Endodermal cell (in vitro differentiated cells): ENCODE measurements around the gene ADGRB3. TPM values are rescaled to one million over a fixed set of nuclear protein-coding genes. Genes with fewer than 3 reads are reported as not detected.

Source experiments
- DNase-seq: peaks from one replicate; pipeline ENCODE4 v3.0.0-alpha.2; 2017
- H3K27ac ChIP-seq: 2 replicates; pipeline ENCODE4 v1.5.1; 2013; ENCODE audit warnings: mild to moderate bottlenecking, low read depth, low read length, moderate library complexity
- H3K27me3 ChIP-seq: 2 replicates; pipeline ENCODE4 v1.6.1; 2013; ENCODE audit warnings: mild to moderate bottlenecking, low read length, moderate library complexity; ENCODE audit not compliant: insufficient read depth, control insufficient read depth, poor library complexity, severe bottlenecking
- H3K36me3 ChIP-seq: 2 replicates; pipeline ENCODE4 v1.7.0; 2013; ENCODE audit warnings: mild to moderate bottlenecking, low read length, moderate library complexity; ENCODE audit not compliant: control insufficient read depth, insufficient read depth
- H3K4me1 ChIP-seq: one replicate; pipeline ENCODE4 v1.7.0; 2013; ENCODE audit warnings: low read length; ENCODE audit not compliant: control insufficient read depth, insufficient read depth
- H3K4me3 ChIP-seq: 2 replicates; pipeline ENCODE4 v1.5.1; 2013; ENCODE audit warnings: mild to moderate bottlenecking, low read length, moderate library complexity
- H3K9ac ChIP-seq: 2 replicates; pipeline ENCODE4 v1.6.1; 2013; ENCODE audit warnings: mild to moderate bottlenecking, low read length, moderate library complexity; ENCODE audit not compliant: poor library complexity, severe bottlenecking; ENCODE audit errors: extremely low read depth
- H3K9me3 ChIP-seq: 2 replicates; pipeline ENCODE4 v1.6.1; 2013; ENCODE audit warnings: mild to moderate bottlenecking, low read length, moderate library complexity; ENCODE audit not compliant: control insufficient read depth
- H3K27ac Mint-ChIP-seq: 2 replicates; pipeline ENCODE4 v1.8.0; 2020; ENCODE audit warnings: mixed read lengths
- H3K27me3 Mint-ChIP-seq: 2 replicates; pipeline ENCODE4 v1.8.0; 2021; ENCODE audit warnings: mild to moderate bottlenecking, mixed read lengths; ENCODE audit not compliant: insufficient read depth
- H3K36me3 Mint-ChIP-seq: 2 replicates; pipeline ENCODE4 v1.8.0; 2020; ENCODE audit warnings: low read depth, mixed read lengths
- H3K4me1 Mint-ChIP-seq: 2 replicates; pipeline ENCODE4 v1.8.0; 2020; ENCODE audit warnings: mixed read lengths
- H3K4me3 Mint-ChIP-seq: 2 replicates; pipeline ENCODE4 v1.8.0; 2020; ENCODE audit warnings: mild to moderate bottlenecking, moderate library complexity, mixed read lengths
- H3K9me3 Mint-ChIP-seq: 2 replicates; pipeline ENCODE4 v1.8.0; 2020; ENCODE audit warnings: mild to moderate bottlenecking, mixed read lengths
- WGBS, 2 experiments: methylation state at CpG; one replicate each; pipeline versions ENCODE4 v1.1.5 to v1.1.7; 2013; ENCODE audit warnings: missing lambda C conversion rate in 2 of 2, mixed read lengths in 1 of 2; ENCODE audit not compliant: insufficient coverage in 1 of 2, insufficient read length in 1 of 2; 5-methylcytosine and 5-hydroxymethylcytosine counted together
- total RNA-seq, 2 donors: library from RNA; stranded (reverse); fragmentation: NEBNext Ultra II Directional in 1 of 2; extraction: Animal tissue kit (Norgen Biotek cat#: 25700) in 1 of 2; gene quantifications; 2 replicates in 1 of 2; 3 replicates in 1 of 2; pipeline ENCODE4 v1.2.1, GENCODE V29; 2021
- TF ChIP-seq, protein P1 (sequence below): fragments of 200-600 bp; sonication (generic); conservative IDR thresholded peaks from 2 replicates; pipeline ENCODE4 v1.5.0; 2021; ENCODE audit warnings: antibody characterized with exemption, mild to moderate bottlenecking

Gene ADGRB3
- total RNA-seq, 2 donors from 2014 or later = 0.33 to 1.3 TPM

DNA sequence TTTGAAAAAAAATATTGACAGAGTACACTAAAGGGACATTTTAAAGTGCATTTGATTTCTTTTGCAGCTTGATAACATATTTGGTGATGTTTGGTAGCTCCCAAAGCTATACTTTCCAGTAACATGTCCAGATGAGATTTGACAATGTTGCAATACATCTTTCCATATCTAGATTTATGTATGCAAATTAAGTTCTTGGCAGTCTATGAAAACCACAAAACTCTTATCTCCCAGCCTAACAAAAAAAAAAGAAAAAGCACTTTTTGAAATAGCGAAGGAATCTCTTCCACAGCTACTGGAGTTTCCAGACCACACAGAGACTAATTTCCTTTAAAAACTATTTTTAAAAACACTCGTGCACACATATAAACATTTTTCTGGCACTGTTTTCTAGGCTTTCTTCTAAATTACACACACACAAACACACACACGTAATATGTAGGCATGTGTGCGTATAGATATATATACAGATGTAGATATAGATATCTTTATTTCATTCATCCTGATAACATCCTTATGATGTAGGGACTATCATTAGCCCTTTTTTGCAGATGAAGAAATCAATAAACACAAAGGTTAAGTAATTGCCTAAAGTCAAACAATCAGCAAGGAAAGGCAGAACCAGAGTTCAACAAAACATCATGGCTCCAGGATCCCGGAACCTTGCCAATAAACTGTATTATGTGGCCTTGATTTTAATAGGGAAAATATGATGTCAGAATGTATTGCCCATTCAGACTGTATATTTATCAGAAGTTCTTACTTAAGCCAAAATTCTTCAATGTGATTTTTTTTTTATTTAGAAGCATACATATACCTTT, 93.3 kb downstream of the ADGRB3 start:
- Histone ChIP-seq H3K27me3 (no peaks in the 10 kb centered on the region), H3K36me3 (no peaks in the 10 kb centered on the region), H3K4me3 (no peak overlapping the region), H3K27ac (no peak overlapping the region), H3K9ac (no peak overlapping the region), H3K4me1 (no peaks in the 10 kb centered on the region), H3K9me3 (no peaks in the 10 kb centered on the region)
- Mint-ChIP-seq H3K9me3 (no peaks in the 10 kb centered on the region), H3K4me1 (no peaks in the 10 kb centered on the region), H3K4me3 (no peak overlapping the region), H3K27ac (no peak overlapping the region), H3K27me3 (no peaks in the 10 kb centered on the region), H3K36me3 (no peaks in the 10 kb centered on the region)
- 81% methylated on average over 3 of the region's 5 CpGs; no CpG with 5 or more reads in 1 of the 2 experiments for WGBS, 2 experiments
- no peak for DNase-seq
- TF ChIP-seq, protein P1, sequence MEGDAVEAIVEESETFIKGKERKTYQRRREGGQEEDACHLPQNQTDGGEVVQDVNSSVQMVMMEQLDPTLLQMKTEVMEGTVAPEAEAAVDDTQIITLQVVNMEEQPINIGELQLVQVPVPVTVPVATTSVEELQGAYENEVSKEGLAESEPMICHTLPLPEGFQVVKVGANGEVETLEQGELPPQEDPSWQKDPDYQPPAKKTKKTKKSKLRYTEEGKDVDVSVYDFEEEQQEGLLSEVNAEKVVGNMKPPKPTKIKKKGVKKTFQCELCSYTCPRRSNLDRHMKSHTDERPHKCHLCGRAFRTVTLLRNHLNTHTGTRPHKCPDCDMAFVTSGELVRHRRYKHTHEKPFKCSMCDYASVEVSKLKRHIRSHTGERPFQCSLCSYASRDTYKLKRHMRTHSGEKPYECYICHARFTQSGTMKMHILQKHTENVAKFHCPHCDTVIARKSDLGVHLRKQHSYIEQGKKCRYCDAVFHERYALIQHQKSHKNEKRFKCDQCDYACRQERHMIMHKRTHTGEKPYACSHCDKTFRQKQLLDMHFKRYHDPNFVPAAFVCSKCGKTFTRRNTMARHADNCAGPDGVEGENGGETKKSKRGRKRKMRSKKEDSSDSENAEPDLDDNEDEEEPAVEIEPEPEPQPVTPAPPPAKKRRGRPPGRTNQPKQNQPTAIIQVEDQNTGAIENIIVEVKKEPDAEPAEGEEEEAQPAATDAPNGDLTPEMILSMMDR = no peak

DNA sequence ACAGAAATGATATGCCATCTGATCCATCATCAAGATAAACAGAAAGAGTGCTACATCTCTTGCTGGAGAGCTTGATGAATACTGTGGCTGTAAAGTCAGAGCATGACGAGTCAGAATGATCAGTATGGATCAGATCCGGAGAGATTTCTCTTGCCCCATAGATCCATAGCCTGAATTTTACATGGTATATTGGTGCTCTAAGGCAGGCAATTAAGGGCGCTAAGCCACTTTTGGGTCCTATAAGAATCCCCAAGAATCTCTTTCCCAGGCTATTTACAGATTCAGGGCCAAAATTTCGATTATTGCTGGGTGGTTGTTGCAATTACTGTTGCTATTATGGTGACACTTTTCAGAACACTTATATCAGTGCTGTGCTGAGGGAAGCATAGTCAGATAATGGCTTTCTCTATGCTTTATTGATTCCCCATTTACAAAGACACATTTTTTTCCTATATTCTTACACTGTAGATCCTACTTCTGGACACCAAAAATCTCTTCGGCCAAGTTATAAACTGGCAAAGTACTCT, 94.4 kb downstream of the ADGRB3 start:
- no peak overlapping the region for H3K4me3 ChIP-seq
- WGBS, 2 experiments = 81% methylated on average over 5 of the region's 5 CpGs
- no peaks in the 10 kb centered on the region for H3K27me3 ChIP-seq
- Mint-ChIP-seq H3K4me1 (no peaks in the 10 kb centered on the region), H3K9me3 (no peaks in the 10 kb centered on the region), H3K4me3 (no peak overlapping the region), H3K27ac (no peak overlapping the region), H3K27me3 (no peaks in the 10 kb centered on the region), H3K36me3 (no peaks in the 10 kb centered on the region)
- H3K9ac ChIP-seq = no peak overlapping the region
- no peak overlapping the region for H3K27ac ChIP-seq
- H3K4me1 ChIP-seq = no peaks in the 10 kb centered on the region
- TF ChIP-seq, protein P1 = no peak
- H3K9me3 ChIP-seq = no peaks in the 10 kb centered on the region
- DNase-seq = no peak
- H3K36me3 ChIP-seq = no peaks in the 10 kb centered on the region

DNA sequence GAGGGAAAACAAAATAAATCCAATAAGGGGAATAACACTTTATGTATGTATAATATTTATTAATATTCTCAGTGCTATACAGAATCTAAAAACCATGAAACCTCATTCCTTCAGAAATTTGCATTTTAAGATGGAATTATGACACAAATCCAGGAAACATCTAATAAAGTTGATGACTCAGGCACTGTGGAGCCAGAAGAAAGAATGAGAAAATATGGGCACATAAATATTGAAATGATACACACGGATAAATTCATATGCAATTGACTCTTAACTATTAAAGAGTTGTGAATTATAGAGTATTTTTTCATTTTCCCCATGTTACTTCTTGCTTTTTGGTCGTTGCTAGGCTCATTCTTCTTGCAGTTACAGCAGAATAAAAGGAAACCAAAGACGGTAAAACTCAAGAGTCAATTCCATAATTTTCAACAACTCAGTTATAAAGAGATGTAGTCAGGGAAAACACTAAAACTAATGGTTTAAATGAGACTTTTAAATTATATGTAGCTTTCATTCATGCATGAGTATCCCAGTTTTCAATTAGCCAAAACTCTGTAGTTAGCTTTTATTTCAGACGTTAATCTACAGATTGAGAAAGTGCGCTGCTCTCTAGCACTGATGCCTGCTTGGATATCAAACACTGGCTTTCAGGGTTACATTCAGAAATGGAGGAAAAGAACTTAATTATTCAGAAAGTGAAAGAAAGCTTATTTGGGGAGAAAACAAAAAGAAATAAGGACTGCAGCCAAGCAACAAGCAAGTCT, 95.4 kb downstream of the ADGRB3 start:
- no peak for DNase-seq
- TF ChIP-seq, protein P1 = no peak
- Mint-ChIP-seq H3K27ac (no peak overlapping the region), H3K4me1 (no peaks in the 10 kb centered on the region), H3K4me3 (no peak overlapping the region), H3K9me3 (no peaks in the 10 kb centered on the region), H3K27me3 (no peaks in the 10 kb centered on the region), H3K36me3 (no peaks in the 10 kb centered on the region)
- H3K9ac ChIP-seq = no peak overlapping the region
- H3K27ac ChIP-seq = no peak overlapping the region
- H3K27me3 ChIP-seq = no peaks in the 10 kb centered on the region
- H3K4me1 ChIP-seq = no peaks in the 10 kb centered on the region
- 82 to 90% methylated on average over 2 to 5 of the region's 5 CpGs for WGBS, 2 experiments
- H3K4me3 ChIP-seq = no peak overlapping the region
- H3K9me3 ChIP-seq = no peaks in the 10 kb centered on the region
- no peaks in the 10 kb centered on the region for H3K36me3 ChIP-seq
